KMS-11 (cell line): ENCODE results near the gene ERAS.

Experiments used
- H2AFZ ChIP-seq: fragments of 200-600 bp; sonication (generic); 2 replicates; pipeline ENCODE4 v1.6.1; 2016; ENCODE audit warnings: antibody characterized with exemption, mixed run types, low read depth
- H3K27ac ChIP-seq: fragments of 200-600 bp; sonication (generic); 2 replicates; pipeline ENCODE4 v1.6.1; 2016; ENCODE audit warnings: mild to moderate bottlenecking, mixed run types
- H3K27me3 ChIP-seq: fragments of 200-600 bp; sonication (generic); 2 replicates; pipeline ENCODE4 v1.6.1; 2017; ENCODE audit warnings: mild to moderate bottlenecking, low read depth, mixed run types, moderate library complexity; ENCODE audit not compliant: insufficient read depth
- H3K36me3 ChIP-seq: fragments of 200-600 bp; sonication (generic); 2 replicates; pipeline ENCODE4 v1.6.1; 2017; ENCODE audit warnings: mild to moderate bottlenecking, mixed run types; ENCODE audit not compliant: insufficient read depth
- H3K4me1 ChIP-seq: fragments of 200-600 bp; sonication (generic); 2 replicates; pipeline ENCODE4 v1.6.1; 2016; ENCODE audit warnings: mild to moderate bottlenecking, low read depth, mixed run types; ENCODE audit not compliant: poor library complexity, severe bottlenecking
- H3K4me2 ChIP-seq: fragments of 200-600 bp; sonication (generic); 2 replicates; pipeline ENCODE4 v1.7.0; 2016; ENCODE audit warnings: mild to moderate bottlenecking, mixed run types
- H3K4me3 ChIP-seq: fragments of 200-600 bp; sonication (generic); IDR thresholded peaks from 2 replicates; pipeline ENCODE4 v1.6.1; 2017; ENCODE audit warnings: low read depth, low read length, mixed read lengths; ENCODE audit not compliant: insufficient read depth
- H3K79me2 ChIP-seq: fragments of 200-600 bp; sonication (generic); 2 replicates; pipeline ENCODE4 v1.6.1; 2016; ENCODE audit warnings: low read depth, mixed run types; ENCODE audit not compliant: insufficient read depth
- H3K9ac ChIP-seq: fragments of 200-600 bp; sonication (generic); 2 replicates; pipeline ENCODE4 v1.6.1; 2016; ENCODE audit warnings: mild to moderate bottlenecking, mixed run types
- H4K20me1 ChIP-seq: fragments of 200-600 bp; sonication (generic); 2 replicates; pipeline ENCODE4 v1.6.1; 2016; ENCODE audit warnings: mild to moderate bottlenecking, mixed run types; ENCODE audit not compliant: insufficient read depth
- CTCF ChIP-seq: fragments of 200-600 bp; sonication (generic); conservative IDR thresholded peaks from 2 replicates; pipeline ENCODE4 v1.6.1; 2017; ENCODE audit warnings: low read depth, mild to moderate bottlenecking, antibody characterized with exemption, low read length, moderate library complexity, mixed read lengths

Gene ERAS

GRCh38 chrX:48789366-48790220 lies 36.7 kb upstream of the ERAS start:
- Histone ChIP-seq H3K4me3 (no peak overlapping the region), H3K27ac (no peak overlapping the region), H3K4me1 (no peaks in the 10 kb centered on the region), H4K20me1 (no peaks in the 10 kb centered on the region), H2AFZ (no peak overlapping the region), H3K27me3 (no peaks in the 10 kb centered on the region), H3K9ac (no peak overlapping the region), H3K36me3 (no peaks in the 10 kb centered on the region), H3K4me2 (no peak overlapping the region), H3K79me2 (no peaks in the 10 kb centered on the region)
- TF ChIP-seq CTCF = no peak

GRCh38 chrX:48790477-48790876 lies 35.8 kb upstream of the ERAS start:
- Histone ChIP-seq H3K4me2 (no peak overlapping the region), H3K79me2 (no peaks in the 10 kb centered on the region), H3K9ac (no peak overlapping the region), H3K4me1 (no peaks in the 10 kb centered on the region), H3K27ac (no peak overlapping the region), H3K4me3 (no peak overlapping the region), H2AFZ (no peak overlapping the region), H3K36me3 (no peaks in the 10 kb centered on the region), H3K27me3 (no peaks in the 10 kb centered on the region), H4K20me1 (no peaks in the 10 kb centered on the region)
- TF ChIP-seq CTCF = no peak

- Histone ChIP-seq H2AFZ (no peak overlapping the region), H3K79me2 (no peaks in the 10 kb centered on the region), H3K36me3 (no peaks in the 10 kb centered on the region), H3K27ac (no peak overlapping the region), H3K4me1 (no peaks in the 10 kb centered on the region), H3K4me3 (no peak overlapping the region), H3K9ac (no peak overlapping the region), H3K4me2 (no peak overlapping the region), H3K27me3 (no peaks in the 10 kb centered on the region), H4K20me1 (no peaks in the 10 kb centered on the region)
- TF ChIP-seq CTCF = no peak
Measured at GRCh38 chrX:48791063-48791820, 35.1 kb upstream of the ERAS start.

- no peak overlapping the region for H3K27ac ChIP-seq
- no peak overlapping the region for H3K4me3 ChIP-seq
- no peaks in the 10 kb centered on the region for H3K27me3 ChIP-seq
- H3K4me1 ChIP-seq = no peaks in the 10 kb centered on the region
- H3K36me3 ChIP-seq = no peaks in the 10 kb centered on the region
- no peak overlapping the region for H3K9ac ChIP-seq
- no peaks in the 10 kb centered on the region for H4K20me1 ChIP-seq
- TF ChIP-seq CTCF = no peak
- H2AFZ ChIP-seq = no peak overlapping the region
- no peaks in the 10 kb centered on the region for H3K79me2 ChIP-seq
- H3K4me2 ChIP-seq = no peak overlapping the region
Measured at GRCh38 chrX:48792219-48792618, 34.1 kb upstream of the ERAS start.
